Suprapubic skin (tissue), 4 donors: ENCODE results near the gene FXR2. TPM values are rescaled to one million over a fixed set of nuclear protein-coding genes. Genes with fewer than 3 reads are reported as not detected.
A peak's percentile ranks its signal among the peaks of the same experiment; 100 is the strongest.

ENCODE experiments used
- DNase-seq, 2 donors: peaks; one replicate each; pipeline ENCODE4 v3.0.0-alpha.2; 2019; ENCODE audit warnings: low spot score in 2 of 2
- H3K27ac ChIP-seq: fragments of 200-600 bp; sonication (generic); one replicate; pipeline ENCODE4 v1.5.1; 2019
- H3K27me3 ChIP-seq: fragments of 200-600 bp; sonication (generic); one replicate; pipeline ENCODE4 v1.5.1; 2019
- H3K36me3 ChIP-seq: fragments of 200-600 bp; sonication (generic); one replicate; pipeline ENCODE4 v1.5.1; 2019
- H3K4me1 ChIP-seq: fragments of 200-600 bp; sonication (generic); one replicate; pipeline ENCODE4 v1.5.1; 2019
- H3K4me3 ChIP-seq: fragments of 200-600 bp; sonication (generic); one replicate; pipeline ENCODE4 v1.5.1; 2019; ENCODE audit warnings: mild to moderate bottlenecking
- H3K9me3 ChIP-seq: fragments of 200-600 bp; sonication (generic); one replicate; pipeline ENCODE4 v1.5.1; 2019
- CTCF ChIP-seq, 2 donors: fragments of 200-600 bp in 1 of 2; fragments of 450-650 bp in 1 of 2; sonication (generic) in 1 of 2; IDR thresholded peaks; one replicate each; pipeline ENCODE4 v1.5.1; 2016 to 2019; ENCODE audit warnings: antibody characterized with exemption in 2 of 2, mild to moderate bottlenecking in 1 of 2, moderate library complexity in 1 of 2
- EP300 ChIP-seq: sonication (generic); formaldehyde crosslinking; IDR thresholded peaks from one replicate; pipeline ENCODE4 v1.6.1; 2017; ENCODE audit warnings: antibody characterized with exemption
- POLR2A ChIP-seq, 2 donors: fragments of 450-650 bp; IDR thresholded peaks; one replicate each; pipeline ENCODE4 v1.6.1; 2017; ENCODE audit warnings: antibody characterized with exemption in 2 of 2, mild to moderate bottlenecking in 2 of 2, moderate library complexity in 2 of 2
- POLR2AphosphoS5 ChIP-seq, 3 donors: sonication (generic); formaldehyde crosslinking; IDR thresholded peaks; one replicate each; pipeline ENCODE4 v1.6.1; 2017; ENCODE audit warnings: antibody characterized with exemption in 3 of 3
- WGBS: methylation state at CpG from one replicate; pipeline ENCODE4 v1.1.5; 2018; 5-methylcytosine and 5-hydroxymethylcytosine counted together
- total RNA-seq, 4 donors: library from RNA; depleted of rRNA; stranded (reverse); fragments of >200 nt; gene quantifications; one replicate each; pipeline ENCODE4 v1.1.0, GENCODE V29; 2016

The FXR2 gene
- 10 to 100 TPM; 21.0 to 25.6 (median 22.5) TPM for total RNA-seq

GRCh38 chr17:7614425-7615264, at the start of gene FXR2:
Gene FXR2, minus strand, starts transcription at chr17:7614897. Its CDS starts 365 bp downstream, at chr17:7614532.
- TF ChIP-seq CTCF (IDR thresholded peaks at IDR 0.05) (peak; percentile 54 to 81), POLR2A (IDR thresholded peaks at IDR 0.05) (peak in 1 of 2 donors; percentile 70), POLR2AphosphoS5 (IDR thresholded peaks at IDR 0.05) (no peak)
- peak within 1 kb of the TSS; percentile 83 for H3K4me3 ChIP-seq
- peaks cover 11% of the 10 kb centered on the region for H3K36me3 ChIP-seq
- peak; percentile 100 for DNase-seq
- H3K4me1 ChIP-seq: peaks cover 44% of the 10 kb centered on the region
- no peaks in the 10 kb centered on the region for H3K27me3 ChIP-seq
- H3K27ac ChIP-seq: peak within 1 kb of the TSS; percentile 94
- under 1% methylated on average over 36 of the region's 93 CpGs for WGBS
- H3K9me3 ChIP-seq: no peaks in the 10 kb centered on the region

DNA sequence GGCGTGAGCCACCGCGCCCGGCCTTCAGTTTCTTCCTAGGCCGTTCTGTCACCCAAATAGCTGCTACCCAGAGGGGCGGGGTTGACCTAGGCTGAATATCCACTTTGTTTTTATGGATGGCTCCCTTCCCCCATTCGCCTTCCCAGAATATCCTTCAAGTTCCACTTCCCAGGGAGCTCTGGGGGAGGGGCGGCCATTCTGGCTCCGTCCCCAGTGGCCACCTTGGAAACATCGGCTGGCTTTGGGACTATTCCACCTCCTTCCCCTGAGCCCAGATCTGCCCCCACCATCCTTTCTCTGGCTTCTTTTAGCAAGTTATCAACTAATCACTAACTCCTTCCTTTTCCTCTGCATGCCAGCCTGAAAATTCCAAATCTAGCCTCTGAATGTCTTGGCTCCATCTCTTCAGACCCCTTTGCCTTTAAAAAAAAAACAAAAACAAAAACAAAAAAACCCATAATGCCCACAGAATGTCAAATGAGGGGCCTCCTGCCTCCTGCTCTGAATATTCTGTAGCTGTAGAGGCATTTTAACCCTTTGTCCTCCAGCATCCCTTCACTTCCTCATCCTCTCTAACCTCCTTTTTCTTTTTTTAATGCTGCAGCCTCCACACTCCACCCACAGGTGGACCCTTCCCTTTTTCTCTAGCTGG, 42.4 kb upstream of the FXR2 start:
- no peaks in the 10 kb centered on the region for H3K4me1 ChIP-seq
- no peaks in the 10 kb centered on the region for H3K36me3 ChIP-seq
- no peak for DNase-seq
- H3K9me3 ChIP-seq: no peaks in the 10 kb centered on the region
- peaks cover 14% of the 10 kb centered on the region for H3K27me3 ChIP-seq
- WGBS: 41% methylated on average over 10 of the region's 10 CpGs
- H3K27ac ChIP-seq: no peak overlapping the region
- no peak for TF ChIP-seq CTCF (IDR thresholded peaks at IDR 0.05)
- TF ChIP-seq POLR2AphosphoS5 (IDR thresholded peaks at IDR 0.05): no peak
- no peak for TF ChIP-seq POLR2A (IDR thresholded peaks at IDR 0.05)
- no peak for TF ChIP-seq EP300
- H3K4me3 ChIP-seq: no peak overlapping the region

DNA sequence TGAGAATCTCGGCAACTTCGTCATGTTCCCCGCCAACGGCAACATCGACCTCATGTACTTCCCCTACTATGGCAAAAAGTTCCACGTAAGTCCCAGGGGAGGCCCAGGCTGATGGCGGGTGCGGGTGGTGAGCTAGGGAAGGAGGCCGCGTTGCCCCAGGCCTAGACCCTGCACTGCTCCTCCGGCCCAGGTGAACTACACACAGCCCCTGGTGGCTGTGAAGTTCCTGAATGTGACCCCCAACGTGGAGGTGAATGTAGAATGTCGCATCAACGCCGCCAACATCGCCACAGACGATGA, 40.8 kb upstream of the FXR2 start:
- Histone ChIP-seq H3K4me3 (no peak overlapping the region), H3K36me3 (no peaks in the 10 kb centered on the region), H3K27ac (no peak overlapping the region), H3K9me3 (no peaks in the 10 kb centered on the region), H3K27me3 (peaks cover 29% of the 10 kb centered on the region), H3K4me1 (peaks cover 14% of the 10 kb centered on the region)
- 88% methylated on average over 15 of the region's 17 CpGs for WGBS
- no peak for DNase-seq
- TF ChIP-seq POLR2AphosphoS5 (IDR thresholded peaks at IDR 0.05): no peak
- no peak for TF ChIP-seq EP300

- H3K9me3 ChIP-seq: no peaks in the 10 kb centered on the region
- no peak for TF ChIP-seq POLR2AphosphoS5 (IDR thresholded peaks at IDR 0.05)
- no peak for TF ChIP-seq EP300
- TF ChIP-seq CTCF (IDR thresholded peaks at IDR 0.05): no peak
- no peak for TF ChIP-seq POLR2A (IDR thresholded peaks at IDR 0.05)
- no peak for DNase-seq
- WGBS: 75% methylated on average over 16 of the region's 16 CpGs
- no peak overlapping the region for H3K4me3 ChIP-seq
- peaks cover 19% of the 10 kb centered on the region for H3K4me1 ChIP-seq
- H3K27ac ChIP-seq: no peak overlapping the region
- H3K36me3 ChIP-seq: no peaks in the 10 kb centered on the region
- peaks cover 32% of the 10 kb centered on the region for H3K27me3 ChIP-seq
These were observed 40.3 kb upstream of the FXR2 start for GRCh38 chr17:7654832-7655540.

DNA sequence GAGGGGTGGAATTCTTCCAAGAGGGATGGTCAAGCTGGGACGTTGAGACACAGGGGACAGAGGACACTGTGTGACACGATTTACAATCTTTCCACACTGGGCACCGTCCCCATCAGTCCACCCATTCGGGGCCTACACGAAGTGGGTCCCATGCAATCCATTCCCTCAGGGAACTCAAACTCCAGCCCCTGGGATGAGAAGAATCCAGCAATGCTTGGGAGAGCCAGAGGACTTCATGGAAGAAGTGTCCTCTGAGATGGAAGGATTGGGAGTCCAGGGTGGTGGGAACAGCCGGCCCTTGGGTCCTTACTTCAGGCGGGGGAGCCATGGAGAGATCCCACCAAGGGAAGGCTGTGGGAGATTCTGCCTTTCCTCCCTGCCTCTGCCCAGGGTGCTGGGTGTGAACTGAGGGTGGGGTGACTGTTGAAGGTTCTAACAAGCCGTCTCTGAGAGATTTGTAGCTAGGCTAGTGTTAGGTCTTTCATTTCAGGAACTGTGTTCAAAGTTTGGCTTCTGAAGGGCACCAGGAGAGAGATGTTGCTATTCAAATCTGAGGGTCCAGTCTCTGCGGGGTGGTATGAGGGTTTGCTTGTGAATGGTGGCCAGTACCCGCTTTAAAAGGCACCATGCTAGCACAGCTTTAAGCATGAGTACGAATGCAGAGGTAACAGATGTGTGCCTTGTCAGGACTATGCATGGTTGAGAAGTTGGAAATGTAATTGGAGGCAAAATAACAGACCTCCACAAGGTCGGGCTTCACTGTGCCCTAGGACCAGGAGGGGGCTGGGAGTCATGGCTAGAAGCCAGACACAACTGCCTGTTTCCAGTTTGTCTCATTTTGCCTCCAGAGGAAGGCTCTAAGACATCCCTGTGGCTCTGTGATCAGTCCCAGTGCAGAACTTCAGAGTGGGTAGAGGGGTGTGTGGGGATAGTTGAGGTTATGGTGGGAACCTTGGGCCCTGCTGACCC, 38.0 kb upstream of the FXR2 start:
- TF ChIP-seq CTCF (IDR thresholded peaks at IDR 0.05): no peak
- H3K4me1 ChIP-seq: peaks cover 21% of the 10 kb centered on the region
- H3K36me3 ChIP-seq: no peaks in the 10 kb centered on the region
- 55% methylated on average over 7 of the region's 12 CpGs for WGBS
- no peak overlapping the region for H3K27ac ChIP-seq
- peaks cover 37% of the 10 kb centered on the region for H3K27me3 ChIP-seq
- H3K4me3 ChIP-seq: no peak overlapping the region
- no peak for DNase-seq
- H3K9me3 ChIP-seq: no peaks in the 10 kb centered on the region
